Activated T-cell treated with anti-CD3 and anti-CD28 coated beads, Interleukin-2, amount 50 U/mL, for 72 hours (primary cell): Measurements from ENCODE around the gene SSBP3. TPM values are rescaled to one million over a fixed set of nuclear protein-coding genes. Genes with fewer than 3 reads are reported as not detected.

Source experiments
- ATAC-seq, 2 donors: fragments of 150-1000 bp; cut with Tn5 transposase; replicated peaks in 1 of 2; 2 replicates each; pipeline ENCODE4 v1.10.0; 2021; ENCODE audit warnings: moderate library complexity in 2 of 2, mild to moderate bottlenecking in 1 of 2
- DNase-seq, 2 donors: peaks; one replicate each; pipeline ENCODE4 v3.0.0; 2021 to 2022; ENCODE audit warnings: mixed read lengths in 1 of 2
- H3K27ac Mint-ChIP-seq: one replicate; pipeline ENCODE4 v1.8.0; 2022; ENCODE audit warnings: mild to moderate bottlenecking, moderate library complexity, mixed read lengths
- H3K27me3 Mint-ChIP-seq: one replicate; pipeline ENCODE4 v1.8.0; 2022; ENCODE audit warnings: low read depth, mixed read lengths
- H3K36me3 Mint-ChIP-seq, 2 donors: one replicate each; pipeline ENCODE4 v1.8.0; 2022; ENCODE audit warnings: mixed read lengths in 2 of 2, mild to moderate bottlenecking in 1 of 2; ENCODE audit not compliant: insufficient read depth in 2 of 2
- H3K4me1 Mint-ChIP-seq: one replicate; pipeline ENCODE4 v1.8.0; 2022; ENCODE audit warnings: low read depth, mixed read lengths
- H3K4me3 Mint-ChIP-seq, 2 donors: one replicate each; pipeline ENCODE4 v1.8.0; 2022; ENCODE audit warnings: mild to moderate bottlenecking in 2 of 2, mixed read lengths in 2 of 2, moderate library complexity in 2 of 2
- H3K9me3 Mint-ChIP-seq, 2 donors: one replicate each; pipeline ENCODE4 v1.8.0; 2022; ENCODE audit warnings: mixed read lengths in 2 of 2
- total RNA-seq, 2 donors: library from RNA; stranded (reverse); gene quantifications; one replicate each; pipeline ENCODE4 v1.2.3, GENCODE V29; 2022

The SSBP3 gene
- total RNA-seq, 2 donors from 2014 or later: 70.1 to 84.9 TPM

DNA sequence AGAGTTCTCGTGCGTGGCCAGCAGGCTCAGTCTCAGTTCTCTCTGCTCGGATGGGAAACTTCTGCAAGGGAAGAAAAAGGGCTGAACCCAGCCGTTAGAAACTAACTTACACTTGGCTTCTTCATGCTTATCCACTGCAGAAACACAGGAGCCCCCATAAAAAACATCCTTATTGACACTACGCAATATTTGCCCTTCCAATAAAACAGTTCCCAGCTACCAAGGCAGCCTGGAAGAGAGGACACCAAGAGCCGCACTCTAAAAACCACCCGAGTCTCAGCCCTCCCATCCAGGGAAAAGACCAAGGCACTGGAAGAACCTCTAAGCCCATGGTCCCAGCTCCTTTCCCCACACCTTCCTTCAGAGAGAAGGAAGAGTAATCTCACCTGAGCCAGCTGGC, 61.1 kb downstream of the SSBP3 start:
- ATAC-seq (no peak), DNase-seq (no peak)
- no peaks in the 10 kb centered on the region for H3K36me3 Mint-ChIP-seq
- H3K4me3 Mint-ChIP-seq: no peak overlapping the region
- peaks cover 18% of the 10 kb centered on the region for H3K4me1 Mint-ChIP-seq
- H3K27ac Mint-ChIP-seq: no peak overlapping the region
- no peaks in the 10 kb centered on the region for H3K27me3 Mint-ChIP-seq
- H3K9me3 Mint-ChIP-seq: no peaks in the 10 kb centered on the region

- H3K27me3 Mint-ChIP-seq: no peaks in the 10 kb centered on the region
- no peaks in the 10 kb centered on the region for H3K36me3 Mint-ChIP-seq
- no peaks in the 10 kb centered on the region for H3K9me3 Mint-ChIP-seq
- ATAC-seq (no peak), DNase-seq (no peak)
- H3K4me1 Mint-ChIP-seq: peaks cover 25% of the 10 kb centered on the region
- no peak overlapping the region for H3K27ac Mint-ChIP-seq
- no peak overlapping the region for H3K4me3 Mint-ChIP-seq
Observed at GRCh38 chr1:54342742-54343687, 63.2 kb downstream of the SSBP3 start.

DNA sequence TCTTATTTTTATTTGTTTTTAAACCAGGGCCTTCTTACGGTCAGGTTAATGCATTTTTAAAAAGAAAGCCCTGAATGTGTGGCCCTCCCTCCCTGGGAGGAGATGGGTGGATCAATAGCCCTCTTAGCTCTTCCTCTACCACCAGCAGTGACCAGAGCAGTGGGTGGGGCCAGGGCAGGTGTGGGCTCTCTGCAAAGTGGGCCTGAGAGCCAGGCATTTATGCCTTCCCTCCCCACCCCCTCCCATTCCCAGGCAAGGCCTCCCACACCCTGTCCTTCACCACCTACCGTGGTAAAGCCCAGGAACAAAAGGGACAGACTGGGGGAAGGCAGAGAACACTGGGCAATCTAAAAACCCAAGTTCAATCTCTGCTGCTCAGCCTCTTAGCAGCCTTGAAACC, 63.9 kb downstream of the SSBP3 start:
- no peak for DNase-seq
- no peak for ATAC-seq
- Mint-ChIP-seq H3K27ac (no peak overlapping the region), H3K4me3 (no peak overlapping the region), H3K36me3 (no peaks in the 10 kb centered on the region), H3K27me3 (no peaks in the 10 kb centered on the region), H3K4me1 (peaks cover 28% of the 10 kb centered on the region), H3K9me3 (no peaks in the 10 kb centered on the region)

GRCh38 chr1:54341763-54342162, 64.4 kb downstream of the SSBP3 start:
- DNase-seq (no peak), ATAC-seq (no peak)
- Mint-ChIP-seq H3K27ac (peak overlapping the region; percentile 43), H3K9me3 (no peaks in the 10 kb centered on the region), H3K4me1 (peaks cover 28% of the 10 kb centered on the region), H3K4me3 (no peak overlapping the region), H3K36me3 (no peaks in the 10 kb centered on the region), H3K27me3 (no peaks in the 10 kb centered on the region)

- Mint-ChIP-seq H3K9me3 (no peaks in the 10 kb centered on the region), H3K4me1 (peaks cover 29% of the 10 kb centered on the region), H3K27ac (no peak overlapping the region), H3K4me3 (no peak overlapping the region), H3K27me3 (no peaks in the 10 kb centered on the region), H3K36me3 (no peaks in the 10 kb centered on the region)
- no peak for DNase-seq
- ATAC-seq: no peak
Observed at GRCh38 chr1:54340878-54341277, 65.3 kb downstream of the SSBP3 start.

DNA sequence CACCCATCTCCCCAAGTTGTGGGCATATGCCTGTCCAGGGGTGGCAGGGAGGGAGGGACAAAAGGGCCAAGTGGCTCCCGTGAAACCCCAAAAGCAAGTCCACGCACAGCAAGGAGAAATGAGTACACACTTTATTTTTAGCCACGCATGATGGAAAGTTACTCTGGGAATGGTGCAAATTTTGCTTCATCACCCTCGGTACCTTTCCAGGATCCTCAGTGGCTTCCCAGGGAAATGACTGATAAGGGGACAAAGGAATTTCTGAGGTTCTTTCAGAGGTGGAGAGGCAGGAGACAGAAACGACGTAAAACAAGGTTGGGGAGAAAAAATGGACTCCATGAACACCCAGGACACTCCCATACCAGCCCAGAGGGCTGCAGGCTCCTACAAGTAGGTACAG, 65.8 kb downstream of the SSBP3 start:
- Mint-ChIP-seq H3K4me1 (peaks cover 32% of the 10 kb centered on the region), H3K9me3 (no peaks in the 10 kb centered on the region), H3K27me3 (no peaks in the 10 kb centered on the region), H3K27ac (no peak overlapping the region), H3K36me3 (no peaks in the 10 kb centered on the region), H3K4me3 (no peak overlapping the region)
- DNase-seq: no peak
- no peak for ATAC-seq

- Mint-ChIP-seq H3K9me3 (no peaks in the 10 kb centered on the region), H3K4me3 (no peak overlapping the region), H3K27ac (peak overlapping the region; percentile 13)
Observed at GRCh38 chr1:54339126-54339525, 67.1 kb downstream of the SSBP3 start.

DNA sequence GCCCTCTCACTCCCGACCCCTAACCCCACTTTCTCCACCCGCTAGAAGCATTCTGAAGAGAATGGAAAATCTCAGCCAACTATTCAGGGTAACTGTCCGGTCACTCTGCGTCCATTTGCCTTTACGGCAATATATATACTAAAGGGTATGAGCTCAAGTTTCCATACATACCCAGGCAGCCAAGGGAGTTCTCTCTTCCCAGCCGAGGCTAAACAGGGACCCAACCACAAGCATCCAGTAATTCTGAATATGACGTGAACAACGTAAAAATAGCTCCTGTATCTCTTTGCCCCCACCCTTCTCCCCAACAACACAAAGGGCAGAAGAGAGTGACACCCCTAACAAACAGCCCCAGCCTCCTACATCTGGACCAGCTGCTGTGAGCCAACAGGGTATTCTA, 67.7 kb downstream of the SSBP3 start:
- no peak for ATAC-seq
- Mint-ChIP-seq H3K36me3 (no peaks in the 10 kb centered on the region), H3K9me3 (no peaks in the 10 kb centered on the region), H3K4me1 (peaks cover 24% of the 10 kb centered on the region), H3K27me3 (no peaks in the 10 kb centered on the region), H3K4me3 (no peak overlapping the region), H3K27ac (no peak overlapping the region)
- no peak for DNase-seq

More at GRCh38 chr1:54339126-54339525, 67.1 kb downstream of the SSBP3 start:
- DNase-seq (no peak), ATAC-seq (no peak)
- Mint-ChIP-seq H3K27me3 (no peaks in the 10 kb centered on the region), H3K36me3 (no peaks in the 10 kb centered on the region), H3K4me1 (peaks cover 21% of the 10 kb centered on the region)

- Mint-ChIP-seq H3K27me3 (no peaks in the 10 kb centered on the region), H3K36me3 (no peaks in the 10 kb centered on the region), H3K27ac (no peak overlapping the region), H3K9me3 (no peaks in the 10 kb centered on the region), H3K4me1 (peaks cover 30% of the 10 kb centered on the region), H3K4me3 (no peak overlapping the region)
- DNase-seq (no peak), ATAC-seq (no peak)
Observed at GRCh38 chr1:54337928-54338327, 68.3 kb downstream of the SSBP3 start.

GRCh38 chr1:54337034-54337433, 69.2 kb downstream of the SSBP3 start:
- Mint-ChIP-seq H3K36me3 (no peaks in the 10 kb centered on the region), H3K4me1 (peaks cover 35% of the 10 kb centered on the region), H3K27ac (no peak overlapping the region), H3K27me3 (no peaks in the 10 kb centered on the region), H3K4me3 (no peak overlapping the region), H3K9me3 (no peaks in the 10 kb centered on the region)
- no peak for DNase-seq
- ATAC-seq: no peak

DNA sequence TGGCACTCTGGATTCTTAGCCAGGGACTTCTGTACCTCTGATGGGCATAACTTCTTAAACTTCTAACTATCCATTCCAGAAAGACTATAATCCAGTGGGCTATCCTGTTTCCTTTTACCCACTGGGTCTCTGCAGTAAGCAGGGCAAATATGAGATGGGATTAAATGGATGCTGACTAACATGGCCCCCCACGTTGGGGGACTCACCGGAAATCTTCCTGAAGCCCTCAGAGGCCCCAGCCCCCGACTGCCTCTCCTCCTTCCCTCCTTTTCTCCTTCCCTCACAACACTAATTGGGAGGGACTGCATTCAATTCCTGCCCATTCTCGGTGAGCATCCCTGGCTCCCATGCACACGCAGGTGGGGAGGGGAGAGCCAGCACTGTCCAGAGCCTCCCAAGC, 70.1 kb downstream of the SSBP3 start:
- Mint-ChIP-seq H3K4me1 (peaks cover 44% of the 10 kb centered on the region), H3K27ac (no peak overlapping the region), H3K9me3 (no peaks in the 10 kb centered on the region), H3K27me3 (no peaks in the 10 kb centered on the region), H3K4me3 (no peak overlapping the region), H3K36me3 (no peaks in the 10 kb centered on the region)
- DNase-seq (no peak), ATAC-seq (no peak)

DNA sequence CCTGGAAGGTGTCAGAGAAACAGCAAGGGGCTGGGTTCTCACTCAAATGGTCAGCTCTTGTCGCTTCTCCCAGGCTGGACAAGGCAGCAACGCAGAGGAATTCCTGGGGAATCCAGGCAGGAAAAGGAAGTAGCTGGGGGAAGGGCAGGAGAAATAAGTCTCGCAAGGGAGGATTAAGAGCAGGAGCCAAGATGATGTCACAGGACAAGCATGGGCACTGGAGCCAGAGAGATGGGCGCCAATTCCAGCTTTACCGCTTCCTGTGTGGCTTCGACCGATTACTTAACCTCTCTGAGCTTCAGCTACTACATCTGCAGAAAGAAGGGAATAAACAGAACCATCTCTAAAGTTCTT, 70.5 kb downstream of the SSBP3 start:
- H3K9me3 Mint-ChIP-seq: no peaks in the 10 kb centered on the region
- peaks cover 45% of the 10 kb centered on the region for H3K4me1 Mint-ChIP-seq
- no peak for ATAC-seq
- H3K27me3 Mint-ChIP-seq: no peaks in the 10 kb centered on the region
- no peaks in the 10 kb centered on the region for H3K36me3 Mint-ChIP-seq
- no peak for DNase-seq
- no peak overlapping the region for H3K4me3 Mint-ChIP-seq
- H3K27ac Mint-ChIP-seq: no peak overlapping the region

DNA sequence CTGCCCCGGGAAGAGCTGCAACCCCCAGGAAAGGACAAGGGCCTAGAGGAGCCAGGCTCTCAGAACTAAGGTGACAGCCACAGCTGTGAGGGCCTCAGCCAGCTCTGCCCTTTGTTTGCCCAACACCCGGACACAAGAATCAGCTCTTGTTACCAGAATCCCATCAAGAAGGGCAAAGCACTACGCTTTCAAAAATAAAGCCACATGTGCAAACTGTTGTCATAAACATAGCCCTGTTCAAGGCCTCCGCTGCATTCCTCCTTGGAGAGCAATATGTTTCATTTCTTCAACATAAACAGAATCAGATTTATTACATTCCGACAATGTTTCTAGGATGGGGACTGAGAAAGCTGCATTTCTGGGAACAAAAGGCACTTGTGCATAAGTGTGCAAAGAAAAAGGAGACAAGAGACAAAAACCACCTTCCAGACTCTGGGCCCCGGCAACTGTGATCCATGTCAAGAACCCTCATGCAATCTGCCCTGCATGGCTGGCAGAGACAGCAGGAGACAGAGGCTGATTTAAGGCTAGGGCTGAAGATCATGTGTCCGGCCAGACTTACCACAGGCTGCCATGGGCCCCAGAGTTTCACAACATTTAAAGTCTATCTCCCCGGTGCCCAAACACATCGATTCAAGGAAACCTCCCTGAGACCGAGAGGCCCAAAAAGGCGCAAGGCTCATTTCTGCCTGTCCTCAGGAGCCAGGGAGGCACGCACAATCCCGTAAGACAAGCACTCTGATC, 71.0 kb downstream of the SSBP3 start:
- no peak for DNase-seq
- Mint-ChIP-seq H3K27ac (no peak overlapping the region), H3K9me3 (no peaks in the 10 kb centered on the region), H3K27me3 (no peaks in the 10 kb centered on the region), H3K36me3 (no peaks in the 10 kb centered on the region), H3K4me1 (peaks cover 45% of the 10 kb centered on the region), H3K4me3 (no peak overlapping the region)
- no peak for ATAC-seq
